Ovary (tissue), 3 donors: ENCODE data around the gene RPS21.

ENCODE experiments used
- EP300 ChIP-seq: sonication (generic); formaldehyde crosslinking; IDR thresholded peaks from one replicate; pipeline ENCODE4 v1.6.1; 2017; ENCODE audit warnings: antibody characterized with exemption
- POLR2A ChIP-seq: fragments of 450-650 bp; IDR thresholded peaks from one replicate; pipeline ENCODE4 v1.6.1; 2017; ENCODE audit warnings: antibody characterized with exemption, mild to moderate bottlenecking, moderate library complexity
- TF ChIP-seq, protein P1 (sequence below), 3 donors: fragments of 450-650 bp in 2 of 3; fragments of 200-600 bp in 1 of 3; IDR thresholded peaks; one replicate each; pipeline versions ENCODE4 v1.5.1 to v1.8.0; 2016 to 2022; ENCODE audit warnings: antibody characterized with exemption in 3 of 3, mild to moderate bottlenecking in 1 of 3
- donor health status: DM: no; HTN: no; CAD: no.

DNA sequence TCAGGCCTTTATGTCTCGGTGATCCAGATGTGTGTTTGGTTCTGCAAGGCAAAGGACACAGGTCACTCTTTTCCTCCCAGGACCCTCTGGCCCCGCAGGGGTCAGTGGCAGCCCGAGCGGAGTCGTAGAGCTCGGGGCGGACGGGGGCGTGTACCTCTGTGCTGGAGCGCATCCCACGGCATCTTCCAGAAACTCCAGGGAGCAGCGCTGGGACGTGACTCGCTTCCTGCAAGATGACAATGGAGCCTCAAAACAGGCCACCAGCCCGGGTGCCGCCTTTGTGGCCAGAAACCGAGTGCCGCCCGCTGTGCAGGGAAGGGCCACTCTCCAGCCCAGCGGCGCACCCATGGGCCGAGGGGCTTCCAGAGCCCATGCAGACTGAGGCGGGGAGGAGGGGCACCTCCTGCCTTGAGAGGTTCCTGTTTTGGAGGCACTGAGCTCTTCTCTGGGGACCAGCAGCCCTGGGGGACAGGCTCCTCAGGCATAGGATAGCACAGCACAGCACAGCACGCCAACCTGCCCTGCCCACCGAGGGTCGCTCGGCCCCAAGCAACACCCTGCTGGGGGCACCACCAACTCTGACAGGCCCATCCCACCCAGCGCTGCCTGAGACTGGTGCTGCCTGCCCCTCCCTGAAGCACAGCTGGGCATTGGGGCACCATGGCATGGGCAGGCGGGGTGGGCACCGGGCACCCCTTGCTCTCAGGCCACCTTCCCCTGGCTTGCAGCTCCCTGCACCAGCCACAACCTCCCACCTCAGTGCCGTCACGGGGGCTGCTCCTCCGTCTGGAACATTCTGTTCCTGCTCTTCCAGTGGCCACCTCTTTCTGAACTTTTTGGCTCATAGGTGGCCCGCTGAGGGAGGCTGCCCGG is 9.7 kb downstream of the RPS21 start:
- TF ChIP-seq, protein P1, sequence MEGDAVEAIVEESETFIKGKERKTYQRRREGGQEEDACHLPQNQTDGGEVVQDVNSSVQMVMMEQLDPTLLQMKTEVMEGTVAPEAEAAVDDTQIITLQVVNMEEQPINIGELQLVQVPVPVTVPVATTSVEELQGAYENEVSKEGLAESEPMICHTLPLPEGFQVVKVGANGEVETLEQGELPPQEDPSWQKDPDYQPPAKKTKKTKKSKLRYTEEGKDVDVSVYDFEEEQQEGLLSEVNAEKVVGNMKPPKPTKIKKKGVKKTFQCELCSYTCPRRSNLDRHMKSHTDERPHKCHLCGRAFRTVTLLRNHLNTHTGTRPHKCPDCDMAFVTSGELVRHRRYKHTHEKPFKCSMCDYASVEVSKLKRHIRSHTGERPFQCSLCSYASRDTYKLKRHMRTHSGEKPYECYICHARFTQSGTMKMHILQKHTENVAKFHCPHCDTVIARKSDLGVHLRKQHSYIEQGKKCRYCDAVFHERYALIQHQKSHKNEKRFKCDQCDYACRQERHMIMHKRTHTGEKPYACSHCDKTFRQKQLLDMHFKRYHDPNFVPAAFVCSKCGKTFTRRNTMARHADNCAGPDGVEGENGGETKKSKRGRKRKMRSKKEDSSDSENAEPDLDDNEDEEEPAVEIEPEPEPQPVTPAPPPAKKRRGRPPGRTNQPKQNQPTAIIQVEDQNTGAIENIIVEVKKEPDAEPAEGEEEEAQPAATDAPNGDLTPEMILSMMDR (IDR thresholded peaks at IDR 0.05) = no peak
- TF ChIP-seq POLR2A = no peak
- no peak for TF ChIP-seq EP300
